Chondrocyte (in vitro differentiated cells): ENCODE measurements around the gene PRMT7. TPM values are rescaled to one million over a fixed set of nuclear protein-coding genes. Genes with fewer than 3 reads are reported as not detected.

ENCODE experiments used
- DNase-seq: peaks from one replicate; pipeline ENCODE4 v3.0.0; 2021; ENCODE audit warnings: mixed read lengths, low spot score
- H3K27ac Mint-ChIP-seq: one replicate; pipeline ENCODE4 v1.8.0; 2021; ENCODE audit warnings: mild to moderate bottlenecking, moderate library complexity, mixed read lengths; ENCODE audit not compliant: unreplicated experiment
- H3K27me3 Mint-ChIP-seq: 2 replicates; pipeline ENCODE4 v1.8.0; 2021; ENCODE audit warnings: low read depth, mixed read lengths
- H3K36me3 Mint-ChIP-seq: 2 replicates; pipeline ENCODE4 v1.8.0; 2021; ENCODE audit warnings: low read depth, mixed read lengths
- H3K4me1 Mint-ChIP-seq: 2 replicates; pipeline ENCODE4 v1.8.0; 2021; ENCODE audit warnings: low read depth, mild to moderate bottlenecking, mixed read lengths
- H3K4me3 Mint-ChIP-seq: one replicate; pipeline ENCODE4 v1.8.0; 2021; ENCODE audit warnings: mild to moderate bottlenecking, moderate library complexity, mixed read lengths; ENCODE audit not compliant: unreplicated experiment
- H3K9me3 Mint-ChIP-seq: 2 replicates; pipeline ENCODE4 v1.8.0; 2021; ENCODE audit warnings: low read depth, mixed read lengths
- CTCF ChIP-seq: fragments of 200-600 bp; sonication (generic); IDR thresholded peaks from 2 replicates; pipeline ENCODE4 v1.5.0; 2021; ENCODE audit warnings: antibody characterized with exemption, mild to moderate bottlenecking, moderate library complexity
- total RNA-seq: library from RNA; stranded (reverse); gene quantifications from 3 replicates; pipeline ENCODE4 v1.2.1, GENCODE V29; 2021

The PRMT7 gene
- total RNA-seq, 1 donor from 2014 or later, result 26.7 TPM

- no peaks in the 10 kb centered on the region for H3K27me3 Mint-ChIP-seq
- H3K9me3 Mint-ChIP-seq, result no peaks in the 10 kb centered on the region
- H3K36me3 Mint-ChIP-seq, result peaks cover 39% of the 10 kb centered on the region
- H3K4me1 Mint-ChIP-seq, result peaks cover 2% of the 10 kb centered on the region
- no peak overlapping the region for H3K27ac Mint-ChIP-seq
- no peak overlapping the region for H3K4me3 Mint-ChIP-seq
- peak; percentile 59 for DNase-seq
- TF ChIP-seq CTCF, result no peak
These were observed 28.4 kb downstream of the PRMT7 start for GRCh38 chr16:68339214-68339613.

- Mint-ChIP-seq H3K27ac (no peak overlapping the region), H3K9me3 (no peaks in the 10 kb centered on the region), H3K4me3 (no peak overlapping the region), H3K27me3 (no peaks in the 10 kb centered on the region), H3K36me3 (peaks cover 41% of the 10 kb centered on the region), H3K4me1 (no peaks in the 10 kb centered on the region)
- DNase-seq, result peak; percentile 43
- TF ChIP-seq CTCF, result no peak
These were observed 31.8 kb downstream of the PRMT7 start for GRCh38 chr16:68342620-68343019.

- Mint-ChIP-seq H3K4me1 (no peaks in the 10 kb centered on the region), H3K27me3 (no peaks in the 10 kb centered on the region), H3K9me3 (no peaks in the 10 kb centered on the region), H3K36me3 (peaks cover 39% of the 10 kb centered on the region), H3K27ac (no peak overlapping the region), H3K4me3 (no peak overlapping the region)
- DNase-seq, result peak; percentile 51
- no peak for TF ChIP-seq CTCF
These were observed 32.3 kb downstream of the PRMT7 start for GRCh38 chr16:68343137-68343536.

GRCh38 chr16:68344252-68344651, 33.4 kb downstream of the PRMT7 start:
- no peak for TF ChIP-seq CTCF
- Mint-ChIP-seq H3K27me3 (no peaks in the 10 kb centered on the region), H3K4me1 (no peaks in the 10 kb centered on the region), H3K4me3 (no peak overlapping the region), H3K36me3 (peaks cover 41% of the 10 kb centered on the region), H3K9me3 (no peaks in the 10 kb centered on the region), H3K27ac (no peak overlapping the region)
- no peak for DNase-seq

GRCh38 chr16:68345351-68345810, 34.6 kb downstream of the PRMT7 start:
- DNase-seq, result no peak

More at GRCh38 chr16:68345351-68345810, 34.6 kb downstream of the PRMT7 start:
- no peak for TF ChIP-seq CTCF
- Mint-ChIP-seq H3K36me3 (peaks cover 42% of the 10 kb centered on the region), H3K4me1 (no peaks in the 10 kb centered on the region), H3K4me3 (no peak overlapping the region), H3K27me3 (no peaks in the 10 kb centered on the region), H3K27ac (no peak overlapping the region), H3K9me3 (no peaks in the 10 kb centered on the region)
